AG04450 (cell line): ENCODE results near the gene SYMPK. TPM values are rescaled to one million over a fixed set of nuclear protein-coding genes. Genes with fewer than 3 reads are reported as not detected.

ENCODE experiments used
- CTCF ChIA-PET: fragments of 300-600, 350-600 bp; formaldehyde crosslinking; extraction: SDS; loops from one replicate; lab custom pipeline; 2022; ENCODE audit warnings: antibody characterized with exemption, inconsistent platforms; lab: Charles Lee
- POLR2A ChIA-PET: fragments of 350-600 bp; formaldehyde crosslinking; extraction: SDS; loops from one replicate; lab custom pipeline; 2021; ENCODE audit warnings: antibody characterized with exemption, inconsistent platforms; lab: Yijun Ruan, JAX
- DNase-seq: peaks from one replicate; pipeline ENCODE4 v3.0.0-alpha.2; 2011; ENCODE audit warnings: low read depth, low spot score
- H3K27ac ChIP-seq: one replicate; pipeline ENCODE4 v1.5.1; 2012; ENCODE audit warnings: low read depth, low read length, control low read depth
- H3K27me3 ChIP-seq: one replicate; pipeline ENCODE4 v1.6.0; 2012; ENCODE audit warnings: low read length; ENCODE audit not compliant: control insufficient read depth, insufficient read depth
- H3K4me3 ChIP-seq: 2 replicates; pipeline ENCODE4 v1.5.1; 2011; ENCODE audit warnings: mild to moderate bottlenecking, low read depth, low read length, control low read depth
- H3K9me3 ChIP-seq: 2 replicates; pipeline ENCODE4 v1.5.1; 2012; ENCODE audit warnings: low read length; ENCODE audit not compliant: control insufficient read depth, insufficient read depth
- polyA plus RNA-seq: library from polyadenylated mRNA; depleted of rRNA; stranded (reverse); fragments of >200 nt; gene quantifications from 2 replicates; pipeline ENCODE4 v1.2.3, GENCODE V29; 2011
- TF ChIP-seq, protein P1 (sequence below): IDR thresholded peaks from 2 replicates; pipeline ENCODE4 v1.5.1; 2011; ENCODE audit warnings: low read depth, low read length, control low read depth, inconsistent platforms

Gene SYMPK
- polyA plus RNA-seq, 1 experiment, result 63.1 TPM

DNA sequence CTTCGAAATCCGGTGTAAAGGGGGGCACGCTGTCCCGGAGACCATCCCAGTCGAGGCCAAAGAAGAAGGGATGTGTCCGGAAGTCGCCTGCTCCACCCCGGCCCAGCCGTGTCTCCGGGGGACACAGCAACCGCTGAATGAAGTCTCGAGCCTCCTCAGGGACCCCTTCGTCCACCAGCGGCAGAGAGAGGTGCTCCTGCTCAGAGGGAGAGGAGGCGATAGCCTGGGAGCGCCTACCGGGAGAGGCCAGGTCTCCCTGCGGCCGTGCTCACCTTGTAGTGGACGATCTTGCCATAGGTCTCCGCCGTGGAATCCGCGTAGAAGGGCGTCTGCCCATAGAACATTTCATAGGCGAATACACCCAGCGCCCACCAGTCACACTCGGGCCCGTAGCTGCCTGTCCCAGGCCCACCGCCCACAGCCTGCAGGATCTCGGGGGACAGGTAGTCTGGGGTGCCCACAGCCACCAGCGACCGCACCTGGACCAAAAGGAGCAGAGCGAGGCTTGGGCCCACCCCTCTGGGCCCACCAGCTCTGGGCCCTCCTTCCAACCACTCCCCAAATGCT, 85.5 kb downstream of the SYMPK start:
- no peaks in the 10 kb centered on the region; the same call in 1 of the 2 replicates for H3K9me3 ChIP-seq
- POLR2A ChIA-PET, result interaction anchor here (0.6 to 0.7 kb wide), 2 partner anchors 22 to 47 kb away, joined by 3 to 5 read pairs; partner anchors contain the start of gene FBXO46
- TF ChIP-seq, protein P1, sequence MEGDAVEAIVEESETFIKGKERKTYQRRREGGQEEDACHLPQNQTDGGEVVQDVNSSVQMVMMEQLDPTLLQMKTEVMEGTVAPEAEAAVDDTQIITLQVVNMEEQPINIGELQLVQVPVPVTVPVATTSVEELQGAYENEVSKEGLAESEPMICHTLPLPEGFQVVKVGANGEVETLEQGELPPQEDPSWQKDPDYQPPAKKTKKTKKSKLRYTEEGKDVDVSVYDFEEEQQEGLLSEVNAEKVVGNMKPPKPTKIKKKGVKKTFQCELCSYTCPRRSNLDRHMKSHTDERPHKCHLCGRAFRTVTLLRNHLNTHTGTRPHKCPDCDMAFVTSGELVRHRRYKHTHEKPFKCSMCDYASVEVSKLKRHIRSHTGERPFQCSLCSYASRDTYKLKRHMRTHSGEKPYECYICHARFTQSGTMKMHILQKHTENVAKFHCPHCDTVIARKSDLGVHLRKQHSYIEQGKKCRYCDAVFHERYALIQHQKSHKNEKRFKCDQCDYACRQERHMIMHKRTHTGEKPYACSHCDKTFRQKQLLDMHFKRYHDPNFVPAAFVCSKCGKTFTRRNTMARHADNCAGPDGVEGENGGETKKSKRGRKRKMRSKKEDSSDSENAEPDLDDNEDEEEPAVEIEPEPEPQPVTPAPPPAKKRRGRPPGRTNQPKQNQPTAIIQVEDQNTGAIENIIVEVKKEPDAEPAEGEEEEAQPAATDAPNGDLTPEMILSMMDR, result no peak
- no peak for DNase-seq
- no peak overlapping the region for H3K27ac ChIP-seq
- CTCF ChIA-PET, result interaction anchor here (0.9 kb wide), 1 partner anchor 21 kb away, joined by 3 read pairs; no protein-coding TSS in a partner anchor
- no peaks in the 10 kb centered on the region for H3K27me3 ChIP-seq
- H3K4me3 ChIP-seq, result no peak overlapping the region

DNA sequence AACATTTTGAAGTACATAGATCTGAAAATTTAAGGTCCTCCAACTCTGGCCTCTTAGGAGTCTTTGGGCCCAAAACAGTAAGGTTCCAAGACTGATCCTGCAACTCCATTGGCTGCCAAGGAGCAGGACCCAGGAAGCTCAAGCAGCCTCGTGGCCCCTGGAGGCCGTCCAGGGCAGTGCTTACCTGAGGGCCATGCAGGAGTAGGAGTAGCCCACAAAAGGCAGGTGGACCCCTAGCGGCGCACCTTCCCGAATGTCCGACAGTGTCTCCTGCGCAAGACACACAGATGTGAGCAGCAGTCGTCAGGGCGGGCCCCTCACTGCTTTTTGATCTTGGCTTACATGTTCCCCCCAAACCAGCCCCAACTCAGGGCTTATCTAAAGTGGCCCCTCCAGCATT, 88.2 kb downstream of the SYMPK start:
- ChIA-PET POLR2A (no interaction called here), CTCF (no interaction called here)
- H3K9me3 ChIP-seq, result no peaks in the 10 kb centered on the region; the same call in 1 of the 2 replicates
- H3K4me3 ChIP-seq, result no peak overlapping the region
- H3K27me3 ChIP-seq, result no peaks in the 10 kb centered on the region
- no peak overlapping the region for H3K27ac ChIP-seq
- TF ChIP-seq, protein P1, result no peak
- DNase-seq, result no peak

DNA sequence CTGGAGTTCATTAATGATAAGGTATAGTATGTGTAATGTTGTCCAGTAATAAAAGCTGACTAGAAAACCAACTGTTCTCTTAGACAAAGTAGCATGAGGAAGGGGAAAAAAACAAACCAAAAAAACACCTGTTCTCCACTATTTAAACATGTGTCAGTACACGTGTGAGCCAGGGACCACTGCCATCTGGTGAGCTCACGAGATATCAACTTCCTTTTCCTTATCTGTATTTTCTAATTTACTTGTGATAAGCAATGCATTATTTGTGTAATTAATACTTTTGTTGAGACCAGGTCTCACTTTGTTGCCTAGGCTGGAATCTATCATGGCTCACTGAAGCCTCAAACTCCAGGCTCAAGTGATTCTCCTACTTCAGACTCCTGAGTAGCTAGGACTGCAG, 89.6 kb downstream of the SYMPK start:
- H3K27me3 ChIP-seq, result no peaks in the 10 kb centered on the region
- TF ChIP-seq, protein P1, result no peak
- ChIA-PET POLR2A (interaction anchor here (1.0 to 1.2 kb wide), 2 partner anchors 10 to 26 kb away, joined by 4 to 8 read pairs; no protein-coding TSS in a partner anchor), CTCF (interaction anchor here (1.1 kb wide), 1 partner anchor 26 kb away, joined by 3 read pairs; no protein-coding TSS in a partner anchor)
- H3K4me3 ChIP-seq, result no peak overlapping the region
- DNase-seq, result no peak
- no peak overlapping the region for H3K27ac ChIP-seq
- H3K9me3 ChIP-seq, result no peaks in the 10 kb centered on the region; the same call in 1 of the 2 replicates

DNA sequence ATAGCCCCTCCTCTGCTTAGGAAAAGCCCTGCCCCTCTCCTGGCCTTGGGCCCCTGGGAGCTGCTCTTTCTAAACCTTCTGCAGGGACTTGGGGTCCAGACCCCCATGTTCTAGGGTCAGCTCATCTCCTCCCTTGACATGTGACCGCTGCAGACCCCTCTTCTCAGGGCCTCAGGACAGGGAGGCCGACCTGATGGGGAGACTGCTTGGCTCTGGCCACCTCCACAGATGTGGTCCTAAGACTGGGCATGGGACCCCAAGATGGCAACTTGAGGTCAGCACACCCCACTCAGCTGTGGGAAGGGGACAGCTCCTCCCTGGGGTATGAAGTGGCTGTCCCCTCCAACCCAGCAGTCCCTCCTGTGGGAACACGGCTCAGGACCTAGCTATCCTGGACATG, 90.0 kb downstream of the SYMPK start:
- Histone ChIP-seq H3K4me3 (no peak overlapping the region), H3K27ac (no peak overlapping the region), H3K9me3 (no peaks in the 10 kb centered on the region; the same call in 1 of the 2 replicates), H3K27me3 (no peaks in the 10 kb centered on the region)
- CTCF ChIA-PET, result interaction anchor here (1.1 kb wide), 1 partner anchor 26 kb away, joined by 3 read pairs; no protein-coding TSS in a partner anchor
- TF ChIP-seq, protein P1, result no peak
- POLR2A ChIA-PET, result interaction anchor here (1.0 to 1.2 kb wide), 2 partner anchors 10 to 26 kb away, joined by 4 to 8 read pairs; no protein-coding TSS in a partner anchor
- DNase-seq, result no peak
